Measurements from ENCODE around the gene EQTN.

Gene EQTN

DNA sequence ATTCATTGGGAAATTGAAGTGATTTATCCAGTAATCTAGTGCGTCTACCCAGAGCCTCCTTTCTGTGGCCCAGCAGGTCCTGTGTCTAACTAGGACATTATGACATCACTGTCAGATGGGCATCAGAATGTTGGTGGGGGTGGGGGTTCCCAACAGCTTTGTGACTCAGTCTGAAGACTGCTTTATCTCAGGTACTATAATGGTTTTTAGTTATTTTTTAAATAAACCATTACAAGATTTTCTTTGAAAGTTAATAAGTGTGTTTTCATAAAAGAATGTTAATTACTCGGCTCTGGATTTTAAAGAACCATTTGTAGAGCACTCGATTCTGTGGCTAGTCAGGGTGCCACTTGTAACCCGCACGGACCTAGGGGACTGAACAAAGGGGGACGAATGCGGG, at the start of gene EQTN:
Gene EQTN (minus strand): TSS at position 101 of the 400 bp plus-strand sequence. CDS start 95 bp downstream, at position 6.
- no peak for DNase-seq

DNA sequence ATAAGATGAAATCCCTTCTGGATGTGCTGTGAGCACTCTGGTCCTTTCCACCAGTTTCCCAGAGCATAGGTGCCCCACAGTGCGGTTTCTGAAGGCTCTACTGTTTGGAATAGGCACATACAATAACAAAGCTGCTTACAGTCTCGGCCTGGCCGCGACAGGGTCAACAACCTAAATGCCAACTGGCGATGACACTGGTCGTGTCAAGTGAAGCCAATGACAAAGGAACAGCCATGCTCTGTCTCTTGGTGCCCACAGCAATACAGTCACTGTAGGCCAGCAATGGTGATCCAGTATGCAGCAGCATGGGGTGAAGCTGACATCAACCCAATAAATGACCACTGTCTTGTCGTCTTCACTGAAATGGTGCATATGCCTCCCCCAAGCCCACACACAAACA, 47.8 kb upstream of the EQTN start:
- DNase-seq: no peak

DNA sequence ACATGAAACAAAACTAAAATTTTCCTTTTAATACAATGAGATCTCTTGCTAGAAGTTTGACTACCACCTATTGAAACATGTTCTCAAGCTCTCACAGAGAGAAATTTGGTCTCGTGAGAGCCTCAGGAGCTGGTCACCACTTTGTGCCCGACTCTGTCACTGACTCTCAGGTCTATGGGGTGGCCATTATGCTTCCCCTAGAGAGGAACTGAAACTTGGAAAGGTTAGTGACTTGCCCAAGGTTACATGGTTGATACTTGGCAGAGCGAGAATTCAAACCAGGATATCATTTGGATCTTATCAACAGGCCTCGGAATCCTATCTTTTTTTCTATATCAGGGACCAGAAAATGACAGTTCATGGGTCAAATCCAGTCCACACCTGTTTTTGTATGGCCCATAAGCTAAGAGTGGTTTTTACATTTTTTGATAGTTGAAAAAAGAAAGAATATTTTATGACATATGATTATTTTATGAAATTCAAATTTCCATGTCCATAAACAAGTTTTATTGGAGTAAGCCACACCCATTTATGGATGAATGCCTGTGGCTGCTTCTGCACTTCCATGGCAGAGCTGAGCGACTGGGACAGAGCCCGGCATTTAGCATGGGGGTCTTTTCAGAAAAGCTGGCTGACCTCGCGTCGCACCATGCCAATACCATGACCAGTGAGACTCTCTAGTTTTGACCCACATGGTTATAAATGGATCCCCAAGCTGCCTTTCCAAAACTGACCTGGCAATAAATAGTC, 44.8 kb upstream of the EQTN start:
- no peak for DNase-seq

DNA sequence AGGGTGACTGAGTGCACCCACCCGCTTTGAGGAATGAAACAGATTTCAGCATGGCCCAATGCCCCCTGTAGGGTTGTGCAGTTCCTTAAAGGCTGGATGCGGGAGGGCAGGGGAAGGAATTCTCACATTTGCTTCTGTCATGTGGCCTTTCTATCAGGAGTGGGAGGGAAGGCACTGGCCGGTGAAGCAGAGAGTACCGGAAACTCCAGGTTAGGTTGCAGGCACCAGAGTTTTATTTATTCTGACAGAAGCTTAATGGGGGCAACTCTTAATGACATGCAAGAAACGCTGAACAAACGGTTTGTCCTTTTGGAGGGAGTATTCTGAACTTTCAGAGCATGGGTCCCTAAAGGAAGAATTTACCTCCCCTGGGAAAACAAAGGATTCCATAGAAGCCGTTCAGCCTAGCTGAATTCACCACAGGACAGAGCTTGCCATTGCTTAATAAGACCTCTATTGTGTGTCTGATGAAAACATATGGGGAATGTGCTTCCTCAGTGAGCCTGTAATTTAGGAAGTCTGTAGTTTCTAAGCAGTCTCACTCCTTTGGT, 44.1 kb upstream of the EQTN start:
- no peak for DNase-seq

DNA sequence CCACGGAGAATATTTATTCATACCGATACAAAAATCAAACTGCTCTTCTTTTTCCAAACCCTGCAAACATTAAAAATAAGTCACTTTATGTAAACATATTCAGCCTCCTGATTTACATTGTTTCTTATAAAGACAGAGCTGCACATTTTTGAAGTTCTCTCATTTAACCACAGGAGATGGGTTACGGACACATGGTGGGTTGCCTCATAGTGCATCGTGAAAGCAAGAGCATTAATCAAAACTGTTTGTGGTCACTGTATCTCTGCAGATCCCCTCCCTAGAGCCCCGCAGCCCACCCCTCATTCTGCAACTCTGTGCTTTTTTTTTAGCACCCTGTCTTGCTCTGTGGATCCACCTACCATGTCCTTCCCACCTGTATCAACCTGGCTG, 43.3 kb upstream of the EQTN start:
- DNase-seq: no peak

DNA sequence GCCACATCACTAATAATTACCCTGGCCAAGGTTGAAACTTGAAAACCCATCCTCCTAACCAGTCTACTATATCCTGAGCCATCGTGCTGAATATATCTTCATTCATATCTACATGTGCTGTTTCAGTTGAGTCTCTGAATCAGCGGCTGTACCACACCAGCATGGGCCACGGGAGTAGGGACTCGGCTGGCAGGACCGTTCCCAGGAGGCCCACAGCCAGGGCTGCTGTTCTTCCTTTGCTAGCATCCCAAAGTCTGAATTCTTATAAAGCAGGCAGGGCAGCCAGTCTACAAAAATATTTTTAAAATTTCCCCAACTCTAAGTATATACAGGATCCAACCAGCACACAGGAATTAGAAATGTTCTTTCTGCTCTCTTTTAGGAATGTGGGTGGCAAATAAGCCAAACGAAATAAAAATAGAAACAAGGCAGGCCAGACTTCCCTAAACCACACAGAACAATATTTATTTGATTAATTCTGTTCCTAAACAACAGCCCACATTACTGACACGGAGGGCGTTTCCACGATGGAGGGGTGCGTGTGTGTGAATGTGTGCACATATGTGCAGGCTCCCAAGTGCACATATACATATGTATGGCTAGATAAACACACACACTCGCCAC, 42.8 kb upstream of the EQTN start:
- no peak for DNase-seq

DNA sequence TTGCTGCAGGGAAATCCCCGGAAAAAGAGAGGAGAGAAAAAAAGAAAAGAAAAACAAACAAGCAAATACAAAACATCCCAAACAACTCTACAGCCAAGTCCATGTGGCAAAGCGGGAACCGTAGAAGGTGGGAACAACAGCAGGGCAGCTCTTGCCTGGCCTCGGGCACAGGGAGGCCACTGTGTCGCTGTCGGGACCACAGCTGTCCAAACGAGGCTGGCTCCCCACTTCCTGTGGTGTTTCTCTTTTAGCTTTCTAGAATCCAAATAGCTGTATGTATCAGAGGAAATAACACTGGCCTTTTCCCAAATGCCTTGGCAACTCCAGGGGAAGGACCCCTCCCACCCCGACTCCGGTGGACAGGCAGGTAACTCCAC, 41.6 kb upstream of the EQTN start:
- DNase-seq: no peak

DNA sequence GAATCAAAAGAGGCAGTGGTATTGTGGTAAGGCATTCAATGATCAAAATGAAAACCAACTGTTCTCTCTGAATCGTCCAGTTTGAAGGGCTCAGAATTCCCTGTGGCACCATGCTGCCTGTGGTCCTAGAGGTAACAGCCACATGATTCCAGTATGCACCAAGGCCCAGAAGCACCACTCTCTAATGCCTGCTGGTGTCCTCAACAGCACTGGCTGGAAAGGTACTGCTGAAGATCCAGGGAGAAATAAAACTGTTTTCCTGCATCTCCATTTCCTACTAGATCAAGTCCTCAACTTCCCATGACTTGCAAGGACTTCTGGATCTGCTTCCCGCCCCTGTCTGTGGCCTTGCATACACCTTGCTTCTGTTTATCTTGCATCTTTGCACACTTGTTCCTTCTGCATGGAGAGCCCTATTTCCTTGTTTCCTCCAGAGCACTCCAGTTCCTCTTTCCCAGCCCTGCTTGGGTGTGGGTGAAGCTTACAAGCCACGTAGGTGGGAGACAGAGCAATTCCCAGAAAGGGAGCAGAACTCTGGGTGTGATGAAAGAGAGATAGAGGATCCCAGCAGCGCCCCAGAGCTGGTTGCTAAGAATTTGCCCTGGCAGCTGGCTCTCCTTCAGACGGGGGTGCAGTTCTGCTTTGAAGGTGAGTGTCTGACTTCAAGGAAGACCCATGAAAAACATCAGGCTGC, 41.0 kb upstream of the EQTN start:
- no peak for DNase-seq

DNA sequence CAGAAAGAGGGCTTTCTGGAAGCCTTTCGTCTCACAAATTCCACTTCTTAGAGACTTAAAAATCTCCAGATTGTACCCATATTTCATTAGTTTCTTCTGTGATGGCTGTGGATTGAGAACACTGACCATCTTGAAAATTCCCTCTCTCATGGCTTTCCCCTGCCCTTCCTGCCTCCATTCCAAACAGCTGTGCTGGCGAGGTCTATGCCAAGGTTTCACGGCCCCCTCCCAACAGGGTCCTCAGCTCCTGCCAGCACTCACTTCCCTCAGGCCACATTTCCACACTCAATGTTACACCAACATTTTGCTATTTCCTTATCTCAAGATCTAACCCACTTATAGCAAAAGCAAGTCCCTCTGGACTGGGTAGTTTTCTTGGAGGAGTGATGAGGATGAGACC, 40.3 kb upstream of the EQTN start:
- DNase-seq: no peak

DNA sequence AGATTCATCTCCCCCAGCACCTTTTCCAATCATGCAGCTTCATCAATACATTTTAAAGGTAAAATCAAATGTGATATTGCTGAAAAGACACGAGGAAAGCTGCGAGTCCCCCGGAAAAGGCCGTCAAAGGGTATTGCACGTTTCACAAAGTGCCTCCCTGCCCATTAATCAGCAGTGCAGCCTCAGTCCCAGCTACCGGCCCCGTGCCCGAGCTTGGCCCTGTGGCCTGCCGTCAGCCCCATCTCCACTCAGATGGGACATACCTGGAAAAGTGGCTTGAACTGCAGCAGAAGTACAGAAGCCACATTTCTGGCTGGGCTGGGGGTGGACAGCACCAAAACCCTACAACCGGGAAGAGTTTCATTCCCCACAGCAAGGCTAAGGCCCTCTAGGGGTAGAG, 39.9 kb upstream of the EQTN start:
- no peak for DNase-seq

DNA sequence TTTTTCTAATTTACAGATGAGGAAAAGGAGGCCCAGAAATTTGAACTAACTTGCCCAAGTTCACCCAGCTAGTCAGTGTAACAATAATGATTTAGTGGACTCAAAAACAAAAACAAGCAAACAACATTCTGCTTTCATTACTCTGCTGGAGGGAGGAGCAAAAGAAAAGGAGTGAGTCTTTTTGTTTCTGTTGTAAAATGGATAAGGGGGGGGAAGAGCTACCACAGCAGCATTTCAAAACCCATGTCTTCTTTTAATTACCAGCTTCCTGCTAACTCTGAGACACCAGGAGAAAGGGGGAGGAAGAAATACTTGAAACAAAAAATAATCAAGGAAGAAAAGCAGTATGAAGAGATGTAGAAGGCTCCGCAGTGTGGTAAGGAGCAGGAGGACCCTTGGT, 39.2 kb upstream of the EQTN start:
- no peak for DNase-seq

DNA sequence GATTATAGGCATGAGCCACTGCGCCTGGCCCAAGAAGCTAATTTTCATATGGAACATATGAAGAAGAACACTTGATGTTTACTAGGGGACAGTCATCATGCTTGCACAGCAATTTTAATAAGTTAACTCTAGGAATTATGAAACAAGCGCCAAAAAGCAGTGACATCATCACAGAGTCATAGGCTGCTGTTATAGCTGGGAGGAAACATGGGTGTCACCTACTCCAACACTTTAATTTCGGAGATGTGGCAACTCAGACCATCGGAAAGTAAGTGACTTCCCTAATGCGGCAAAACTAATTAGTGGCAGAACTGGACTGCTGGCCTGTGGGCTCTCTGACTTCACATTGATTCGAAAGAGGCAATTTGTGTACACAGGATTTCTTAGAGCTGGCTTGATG, 38.1 kb upstream of the EQTN start:
- no peak for DNase-seq

DNA sequence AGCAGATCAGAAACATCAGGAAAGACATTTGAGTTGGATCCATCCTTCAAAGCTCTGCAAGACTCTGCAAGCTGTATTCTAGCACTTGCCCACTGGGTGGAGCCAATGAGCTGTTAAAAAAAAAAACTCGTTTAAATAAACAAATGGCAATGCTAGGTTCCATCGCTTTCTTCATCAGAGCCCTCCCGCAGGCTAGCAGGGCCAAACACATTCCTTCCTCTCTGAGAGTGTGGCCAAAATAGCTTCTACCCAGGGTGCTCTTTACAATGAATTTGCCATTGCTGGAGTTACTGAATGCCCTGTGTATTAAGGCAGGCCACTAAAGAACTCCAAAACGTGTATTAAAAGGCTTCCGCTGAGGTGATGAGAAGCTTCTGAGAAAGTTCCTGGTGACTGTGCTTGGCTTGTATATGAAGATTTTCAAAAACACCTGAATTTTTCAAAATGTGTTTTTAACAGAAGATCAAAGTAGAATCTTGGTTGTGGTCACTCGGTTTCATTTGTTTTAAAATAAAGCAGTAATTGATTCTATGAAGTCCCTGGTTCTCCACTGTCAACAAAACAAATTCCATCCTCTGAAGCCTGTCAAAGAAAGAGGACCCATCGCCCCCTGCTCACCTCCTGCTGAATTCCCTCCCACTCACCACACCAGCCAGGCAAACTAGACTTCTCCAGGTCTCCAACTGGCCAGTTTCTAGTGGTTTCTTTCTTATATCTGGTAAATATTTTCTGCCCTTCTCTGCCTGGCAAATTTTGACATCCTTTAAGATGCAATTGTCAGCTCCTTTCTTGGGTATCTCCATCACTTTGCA, 36.5 kb upstream of the EQTN start:
- peak; percentile 70 for DNase-seq

DNA sequence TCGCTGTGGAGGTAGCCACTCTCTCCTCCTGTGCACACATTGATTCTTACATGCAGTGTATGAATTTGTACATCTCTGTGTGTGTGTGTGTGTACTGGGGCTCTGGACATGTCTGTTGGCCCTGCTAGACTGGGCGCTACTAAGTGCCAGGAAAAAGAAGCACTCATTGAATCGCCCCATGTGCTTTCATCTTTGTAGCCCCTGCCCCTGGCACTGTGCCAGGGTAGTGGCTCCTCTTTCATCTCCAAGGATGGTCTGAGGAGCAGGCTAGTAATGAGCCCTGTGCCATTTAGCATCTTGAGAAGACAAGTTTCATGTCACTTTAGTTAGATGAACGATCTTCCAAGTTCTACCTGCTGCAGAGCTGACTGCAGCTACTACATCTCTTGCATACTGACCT, 34.4 kb upstream of the EQTN start:
- no peak for DNase-seq

DNA sequence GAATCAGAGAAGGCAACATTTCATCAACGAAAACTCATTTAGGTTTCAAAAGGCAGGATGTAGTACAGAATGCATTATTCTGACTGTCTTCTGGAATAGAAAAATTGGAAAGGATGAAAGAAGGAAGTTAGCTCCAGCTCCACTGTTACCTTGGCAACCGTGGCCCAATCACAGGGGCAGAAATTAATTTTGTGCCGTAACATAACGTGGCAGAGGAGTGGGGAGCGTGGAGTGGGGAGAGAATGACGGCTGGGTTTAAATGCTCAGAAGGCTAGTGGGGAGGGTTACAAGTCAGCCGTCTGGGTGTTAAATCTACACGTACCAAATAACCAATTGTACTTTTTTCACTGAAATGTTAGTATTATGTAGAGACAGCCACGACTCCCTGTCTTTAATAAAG, 32.3 kb upstream of the EQTN start:
- DNase-seq: no peak

DNA sequence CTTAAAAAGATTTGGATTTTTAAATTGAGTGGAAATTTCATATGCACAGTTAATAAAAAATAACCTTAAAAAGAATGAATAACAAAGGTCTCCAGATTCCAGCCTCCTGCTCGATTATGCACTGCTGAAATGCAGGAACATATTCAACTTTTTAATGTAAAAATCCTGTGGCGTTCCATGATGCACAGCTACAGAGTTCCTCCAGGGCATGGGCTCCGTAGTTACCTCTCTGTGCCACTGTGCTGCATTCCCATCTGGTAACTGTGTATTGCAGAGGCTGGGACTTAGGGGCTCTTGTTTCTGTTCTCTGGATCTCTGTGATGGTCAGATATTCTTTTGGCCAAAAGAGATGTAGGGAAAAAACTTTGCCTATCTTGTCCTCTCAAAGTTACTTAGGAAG, 31.5 kb upstream of the EQTN start:
- no peak for DNase-seq

DNA sequence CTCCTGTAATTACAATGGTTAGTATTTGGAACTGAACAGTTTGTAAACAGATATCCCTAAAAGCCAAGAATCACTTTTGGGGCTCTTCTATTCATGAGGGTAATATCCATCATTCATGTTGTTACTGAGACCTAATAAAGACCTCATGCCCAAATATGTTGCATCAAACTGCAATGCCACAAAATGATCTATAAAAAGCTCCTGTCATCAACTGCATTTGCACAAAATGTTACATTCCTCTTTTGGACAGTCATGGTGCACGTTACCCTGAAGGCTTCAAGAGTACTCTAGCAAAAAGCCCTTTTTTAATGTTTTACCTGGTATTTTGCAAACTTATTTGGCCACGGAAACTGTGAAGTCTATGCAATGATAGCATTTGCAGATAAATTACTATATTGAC, 14.2 kb upstream of the EQTN start:
- no peak for DNase-seq

DNA sequence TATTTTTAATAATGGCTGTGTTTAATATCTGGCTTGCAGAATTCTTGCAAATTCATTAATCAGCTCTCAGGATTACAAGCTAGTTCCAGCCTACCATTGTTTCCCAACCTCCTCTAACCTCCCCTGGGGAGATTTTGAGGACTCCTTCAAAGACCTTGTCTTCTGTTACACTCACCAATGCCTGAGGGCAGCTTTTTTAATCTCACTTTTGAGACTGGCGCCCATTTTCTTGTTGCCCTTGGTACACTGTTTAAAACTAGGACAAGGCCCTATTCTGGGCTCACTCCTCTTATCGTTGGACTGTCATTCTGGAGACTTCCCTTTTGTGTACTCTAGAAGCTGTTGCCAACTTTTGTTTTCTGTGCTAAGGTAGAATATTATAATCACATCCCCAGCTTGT, 13.6 kb upstream of the EQTN start:
- peak; percentile 37 for DNase-seq

DNA sequence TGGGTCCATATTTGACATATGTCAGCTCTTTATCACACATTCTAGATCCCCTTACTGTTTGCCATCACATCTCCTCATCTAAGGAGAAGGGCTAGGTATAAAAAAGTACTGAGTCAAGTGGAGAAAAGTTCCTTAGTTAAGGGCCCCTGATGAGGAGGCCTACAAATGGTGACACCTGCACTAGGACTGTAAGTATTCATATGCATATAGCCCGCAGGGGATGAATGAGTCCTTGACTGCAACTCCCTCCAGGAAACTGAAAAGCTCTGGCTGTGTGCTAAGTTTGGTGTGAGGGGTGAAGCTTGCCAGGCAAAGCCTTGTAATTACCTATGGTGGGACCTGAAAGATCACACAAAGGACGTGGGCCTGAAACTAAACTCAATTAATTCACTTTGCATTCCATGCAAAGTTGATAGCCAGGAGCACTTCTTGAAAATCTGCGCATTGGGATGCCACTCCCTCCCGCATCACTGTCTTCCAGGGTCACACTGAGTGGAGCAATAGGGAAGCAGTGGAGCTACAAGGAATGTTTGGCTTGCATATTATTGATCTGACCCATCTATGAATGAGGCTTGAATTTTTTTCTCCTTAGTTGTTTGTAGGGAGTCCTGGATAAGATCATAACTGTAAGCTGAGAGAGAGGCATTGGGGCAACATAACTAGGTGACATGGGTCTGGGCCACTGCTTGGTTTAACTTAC, 11.9 kb upstream of the EQTN start:
- no peak for DNase-seq

DNA sequence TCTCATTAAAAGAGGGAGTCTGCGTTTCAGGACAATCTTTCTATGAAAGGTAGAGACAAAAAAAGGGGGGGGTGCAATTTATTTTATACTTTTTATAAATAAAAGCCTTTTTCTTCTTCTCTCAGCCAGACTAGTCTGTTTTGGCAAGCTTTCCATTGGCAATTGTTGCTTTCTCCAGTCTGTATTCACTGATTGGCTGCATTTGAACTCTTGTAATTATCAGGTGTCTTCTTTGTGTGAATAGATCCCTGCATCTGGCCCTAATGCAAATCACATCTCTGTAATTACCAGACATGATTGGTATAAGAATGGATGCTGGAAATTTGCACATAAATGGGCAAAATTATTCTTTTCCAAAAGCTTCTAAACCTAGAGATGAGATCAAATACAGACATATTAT, 7.6 kb upstream of the EQTN start:
- DNase-seq: no peak

DNA sequence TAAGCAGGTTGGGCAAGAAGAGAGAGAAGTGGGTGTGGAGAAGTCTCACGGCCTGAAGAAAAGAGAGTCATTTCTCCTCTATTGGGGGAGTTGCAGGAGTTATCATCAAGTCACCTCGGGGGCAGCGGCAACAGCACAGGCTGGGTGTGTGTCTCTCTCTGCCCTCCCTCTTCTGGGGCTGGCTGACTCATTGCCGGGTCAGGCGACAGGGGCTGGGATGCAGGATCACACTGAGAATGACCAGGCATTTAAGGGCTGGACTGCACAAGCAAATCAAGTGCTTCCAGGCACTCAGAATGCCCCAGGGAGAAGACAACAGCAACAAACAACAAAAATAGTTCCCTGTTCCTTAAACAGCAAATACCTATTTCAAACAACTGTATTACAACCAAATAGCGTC, 6.3 kb upstream of the EQTN start:
- no peak for DNase-seq

DNA sequence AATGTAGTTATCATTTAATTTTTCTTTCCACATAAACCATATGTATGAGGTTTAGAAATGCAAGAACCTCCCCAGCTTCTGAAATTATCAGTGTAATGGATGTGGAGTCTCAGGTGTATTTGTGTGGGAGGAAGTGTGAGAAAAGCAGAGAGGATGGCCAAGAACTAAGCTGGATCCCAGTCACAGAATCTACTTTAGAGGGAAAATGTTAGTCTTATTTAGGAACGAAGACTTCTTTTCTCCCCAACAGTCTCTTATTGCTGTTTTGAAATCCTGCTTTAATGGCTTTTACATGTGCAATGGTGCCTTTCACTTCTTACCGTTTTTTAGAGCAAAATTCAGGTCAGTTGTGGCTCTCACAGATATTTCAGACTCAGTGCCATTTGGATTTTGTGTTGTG, 3.0 kb downstream of the EQTN start:
- no peak for DNase-seq
